Measurements from ENCODE around the gene SLC2A1.
A peak's percentile ranks its signal among the peaks of the same experiment; 100 is the strongest.

The SLC2A1 gene

DNA sequence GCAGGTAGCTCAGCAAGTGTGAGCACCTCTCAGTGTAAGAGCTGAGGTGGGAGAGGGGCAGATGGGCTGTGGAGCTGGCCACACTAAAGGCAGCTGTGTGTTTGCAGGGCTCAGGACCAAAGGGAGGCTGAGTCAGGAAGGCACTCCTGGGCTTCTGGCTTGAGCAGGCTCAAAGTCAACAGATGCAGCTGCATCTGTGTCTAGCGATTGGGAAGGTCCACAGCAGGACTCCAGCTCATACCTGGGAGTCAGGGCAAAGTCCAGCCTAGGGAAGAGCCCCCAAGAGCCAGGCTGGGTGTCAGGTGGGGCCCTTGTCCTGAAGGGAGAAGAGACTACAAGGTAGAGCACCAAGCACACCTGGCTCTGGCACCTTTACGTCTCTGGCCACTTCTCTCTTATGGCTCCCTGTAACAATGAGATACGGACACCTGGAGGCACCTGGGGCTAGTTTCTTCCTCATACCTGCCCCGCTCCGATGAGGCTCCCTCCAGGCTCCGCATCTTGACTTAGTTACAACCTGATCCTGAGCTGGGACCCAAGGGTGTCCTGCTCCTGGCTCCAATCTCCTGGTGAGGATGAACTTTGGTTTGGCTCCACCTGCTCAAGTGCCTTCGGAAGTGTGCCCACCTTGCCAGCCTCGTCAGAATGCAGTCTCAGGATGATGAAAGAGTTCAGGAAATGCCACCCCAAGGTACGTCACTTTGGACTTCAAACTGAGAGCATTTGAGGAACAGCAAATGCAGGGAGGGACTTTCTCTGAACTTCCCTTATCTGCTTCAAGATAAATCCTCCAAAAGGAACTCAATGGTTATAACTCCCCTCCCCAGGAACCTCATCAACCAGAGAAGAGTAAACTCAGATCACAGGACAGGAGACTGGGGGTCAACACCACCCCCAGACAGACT lies 21.5 kb upstream of the SLC2A1 start:
- no peak for DNase-seq (ENCODE audit: low spot score)

DNA sequence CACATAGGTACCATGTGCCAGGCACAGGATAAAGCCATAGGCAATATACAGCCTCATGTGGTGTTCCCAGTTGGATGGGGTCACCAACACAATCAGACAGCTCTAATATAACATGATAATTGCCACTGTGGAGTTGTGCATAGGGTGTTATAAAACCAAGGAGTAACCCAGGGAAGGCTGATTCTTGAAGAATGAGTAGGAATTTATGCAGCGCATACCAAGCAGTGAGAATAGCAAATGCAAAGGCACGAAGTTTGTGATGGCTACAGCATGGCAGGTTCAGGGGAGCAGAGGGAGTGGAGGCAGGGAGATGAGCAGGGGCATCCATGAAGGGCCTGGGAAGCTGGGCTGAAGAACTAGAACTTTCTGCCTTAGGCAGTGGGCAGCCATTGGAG lies 20.4 kb upstream of the SLC2A1 start:
- no peak for DNase-seq (ENCODE audit: low spot score)

DNA sequence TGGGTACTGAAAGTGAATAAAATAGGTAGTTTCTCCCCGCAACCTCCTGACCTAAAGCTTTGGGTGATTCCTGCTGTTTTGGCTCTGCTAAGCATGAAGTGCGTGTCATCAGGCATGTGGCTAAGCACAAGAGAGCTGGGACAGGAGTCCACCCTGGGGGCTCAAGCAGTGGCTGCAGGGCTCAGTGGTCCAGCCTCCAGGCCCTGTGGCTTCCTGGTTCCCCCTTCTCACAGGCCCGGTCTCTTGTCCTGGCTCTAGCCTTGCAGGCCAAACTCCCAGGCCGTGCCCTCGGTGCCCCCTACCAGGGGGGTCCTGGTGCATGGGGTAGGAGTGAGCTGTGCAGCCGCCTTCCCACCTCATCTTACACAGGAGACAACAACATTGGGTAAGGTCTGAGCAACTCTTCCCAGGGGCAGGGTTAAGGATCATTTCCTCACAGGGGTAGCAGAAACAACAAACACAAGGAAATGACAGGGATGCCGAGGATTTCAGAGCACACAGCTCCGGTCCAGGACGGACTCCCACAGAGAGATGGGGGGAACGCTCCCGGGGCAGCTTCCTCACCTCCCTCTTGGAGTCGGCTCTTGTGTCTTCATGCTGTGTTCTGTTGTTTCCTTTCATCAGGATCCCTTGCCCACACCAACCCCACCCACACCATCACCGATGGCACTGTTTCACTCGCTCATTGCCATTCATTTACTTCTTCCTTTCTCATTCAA lies 19.8 kb upstream of the SLC2A1 start:
- no peak for DNase-seq (ENCODE audit: low spot score)

DNA sequence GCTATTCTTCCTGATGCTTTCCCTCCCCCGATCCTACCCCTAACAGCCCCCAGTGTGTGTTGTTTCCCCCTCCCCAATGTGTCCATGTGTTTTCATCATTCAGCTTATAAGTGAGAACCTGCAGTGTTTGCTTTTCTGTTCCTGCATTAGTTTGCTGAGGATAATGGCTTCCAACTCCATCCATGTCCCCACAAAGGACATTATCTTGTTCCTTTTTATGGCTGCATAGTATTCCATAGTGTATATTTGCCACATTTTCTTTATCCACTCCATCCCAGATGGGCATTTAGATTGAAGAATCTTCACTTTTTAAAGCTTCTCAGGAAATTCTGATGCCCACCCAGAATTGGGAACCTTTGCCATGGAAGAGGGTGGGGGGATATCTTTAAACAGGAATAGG lies 19.0 kb upstream of the SLC2A1 start:
- DNase-seq (ENCODE audit: low spot score): no peak

DNA sequence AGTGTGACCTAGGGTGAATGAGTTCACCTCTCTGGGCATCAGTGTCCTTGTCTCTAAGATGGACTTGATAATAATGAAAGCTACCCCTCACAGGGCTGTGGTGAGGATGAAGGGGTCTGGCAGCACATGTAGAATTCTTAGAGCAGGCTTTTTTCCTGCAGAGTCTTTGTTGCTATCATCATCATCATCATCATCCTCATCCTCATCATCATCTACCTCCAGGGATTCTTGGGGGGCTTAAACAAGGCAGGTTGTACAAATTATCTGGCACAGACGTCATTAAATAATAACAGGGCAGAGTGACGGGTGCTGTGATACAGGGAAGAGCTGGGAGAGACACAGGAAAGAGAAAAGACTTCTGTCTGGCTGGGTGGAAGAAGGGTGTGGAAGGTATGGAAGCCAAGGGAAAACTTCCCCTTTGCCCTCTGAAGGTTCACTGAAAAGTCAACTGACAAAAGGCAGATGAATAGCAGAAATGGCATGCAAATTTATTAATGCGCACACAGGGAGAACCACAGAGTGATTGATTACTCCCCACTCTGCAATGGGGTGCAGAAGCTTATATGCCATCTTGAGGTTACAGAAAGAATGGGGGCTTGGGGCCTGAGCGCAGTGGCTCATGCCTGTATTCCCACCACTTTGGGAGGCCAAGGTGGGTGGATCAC lies 17.0 kb upstream of the SLC2A1 start:
- no peak for DNase-seq (ENCODE audit: low spot score)

DNA sequence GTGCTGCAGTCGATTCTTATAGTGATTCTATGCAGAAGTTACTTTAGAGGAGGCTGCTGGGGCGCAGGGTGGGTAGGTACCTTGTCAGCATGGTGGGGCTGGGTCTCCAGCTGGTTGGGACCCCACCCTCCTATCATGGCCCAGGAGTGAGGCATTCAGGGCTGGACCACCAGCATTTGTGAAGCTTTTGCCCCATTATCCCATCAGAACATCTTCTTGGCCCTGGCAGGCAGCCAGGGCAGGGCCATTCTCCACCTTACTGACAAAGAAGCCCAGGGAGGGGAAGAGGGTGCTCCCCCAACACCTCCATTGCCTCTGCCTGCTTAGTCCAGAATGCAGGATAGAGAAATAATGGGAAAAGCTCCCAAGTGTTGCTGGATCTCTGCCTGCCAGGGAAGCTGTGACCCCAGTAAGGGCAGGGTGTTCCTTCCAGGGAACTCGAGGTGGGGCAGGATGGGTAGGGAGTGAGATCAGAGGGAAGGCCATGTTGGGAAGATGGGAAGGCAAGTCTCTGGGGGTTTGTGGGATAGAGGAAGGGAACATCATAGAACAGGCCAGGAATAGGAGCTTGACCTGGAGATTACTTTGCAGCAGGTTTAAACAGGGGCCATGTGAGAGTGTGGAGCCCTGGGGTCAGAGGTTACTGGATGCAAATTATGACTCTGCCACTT lies 16.2 kb upstream of the SLC2A1 start:
- DNase-seq (ENCODE audit: low spot score): no peak

DNA sequence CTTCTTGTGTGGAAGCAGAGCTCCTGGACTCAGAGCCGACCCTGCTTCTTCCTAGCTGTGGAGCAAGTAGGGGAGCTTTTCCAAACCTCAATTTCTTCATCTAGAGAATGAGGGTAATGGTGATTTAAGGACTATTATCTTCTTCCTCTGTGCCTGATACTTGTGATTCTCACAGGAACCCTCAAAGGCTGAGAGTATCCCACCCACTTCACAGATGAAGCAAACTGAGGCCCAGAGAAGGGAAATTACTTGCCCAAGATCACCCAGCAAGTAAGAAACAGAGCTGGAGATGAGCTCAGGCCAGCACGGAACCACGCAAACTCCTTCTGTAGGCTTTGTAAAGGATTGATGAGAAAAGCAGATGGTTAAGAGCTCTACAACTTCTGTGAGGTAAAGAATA lies 15.1 kb upstream of the SLC2A1 start:
- no peak for DNase-seq (ENCODE audit: low spot score)

DNA sequence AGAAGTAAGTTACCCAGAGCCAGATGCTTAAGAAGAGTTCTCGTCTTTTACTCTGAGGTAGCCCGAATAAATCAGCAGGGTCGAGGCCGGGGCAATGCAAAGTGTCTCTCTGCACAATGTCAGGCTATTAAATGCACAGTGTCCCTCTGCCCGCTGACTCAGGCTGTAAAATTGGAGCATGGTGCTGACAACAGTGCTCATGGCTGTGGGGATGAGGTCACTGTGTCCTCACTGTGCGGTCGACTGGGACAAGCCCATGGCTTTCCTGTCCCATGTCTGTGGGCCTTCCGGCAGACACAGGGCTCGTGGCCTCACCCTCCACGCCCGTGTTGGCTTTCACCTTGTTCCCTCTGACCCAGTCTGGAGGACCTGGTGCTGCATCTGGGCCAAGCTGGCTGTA lies 14.6 kb upstream of the SLC2A1 start:
- no peak for DNase-seq (ENCODE audit: low spot score)

DNA sequence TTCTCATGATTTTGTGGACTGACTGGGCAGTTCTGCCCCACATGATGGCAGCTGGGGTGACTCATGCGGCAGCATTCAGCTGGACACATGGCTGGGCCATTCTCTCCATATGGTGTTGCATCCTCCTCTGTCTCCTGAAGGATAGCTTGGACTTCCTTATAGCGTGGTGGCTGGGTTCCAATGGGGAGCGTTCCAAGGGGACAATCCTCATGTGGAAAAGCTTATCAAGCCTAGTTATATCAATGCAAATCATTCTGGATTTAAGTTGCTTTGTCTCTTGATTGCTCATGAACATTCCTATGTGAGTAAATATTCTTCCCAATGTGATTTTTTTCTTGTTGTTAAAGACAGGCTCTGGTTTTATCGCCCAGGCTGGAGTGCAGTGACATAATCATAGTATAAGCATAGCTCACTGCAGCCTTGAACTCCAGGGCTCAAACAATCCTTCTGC lies 13.2 kb upstream of the SLC2A1 start:
- DNase-seq (ENCODE audit: low spot score): no peak

DNA sequence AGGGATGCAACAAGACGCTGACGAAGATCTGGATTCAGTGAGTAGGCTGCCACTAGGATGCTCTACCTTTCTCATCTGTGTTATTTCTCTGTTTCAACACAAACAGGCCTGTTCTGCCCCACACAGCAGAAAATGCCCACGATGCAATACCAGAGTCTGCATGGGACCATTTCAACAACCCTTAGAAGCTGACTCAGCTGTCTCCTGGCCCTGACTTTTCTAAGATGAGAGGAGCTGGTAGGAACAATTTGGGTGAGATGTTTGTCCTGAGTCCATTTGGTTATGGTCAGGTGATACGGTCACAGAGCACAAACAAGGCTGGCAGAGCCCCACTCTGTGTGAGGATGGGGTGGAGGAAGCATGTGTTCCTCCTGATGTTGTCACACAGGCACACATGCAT lies 11.5 kb upstream of the SLC2A1 start:
- DNase-seq (ENCODE audit: low spot score): no peak

DNA sequence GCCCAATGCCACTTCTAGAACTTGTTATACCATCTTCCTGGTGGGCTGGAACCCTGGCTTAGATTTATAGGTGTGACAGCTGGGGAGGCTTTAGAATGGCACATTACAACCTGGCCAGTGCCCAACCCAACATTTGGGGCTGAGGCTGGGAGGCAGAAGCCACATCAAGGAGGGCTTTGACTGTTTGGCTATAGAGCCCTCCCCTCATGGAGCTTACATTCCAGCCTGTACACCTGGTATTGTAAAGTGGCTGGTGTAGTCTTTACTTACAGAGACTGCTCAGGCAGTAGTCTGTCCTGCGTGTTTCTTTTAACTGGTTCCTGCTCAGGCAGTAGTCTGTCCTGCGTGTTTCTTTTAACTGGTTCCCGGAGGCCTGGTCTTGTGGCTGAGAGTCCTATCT lies 10.0 kb upstream of the SLC2A1 start:
- DNase-seq (ENCODE audit: low spot score): no peak

DNA sequence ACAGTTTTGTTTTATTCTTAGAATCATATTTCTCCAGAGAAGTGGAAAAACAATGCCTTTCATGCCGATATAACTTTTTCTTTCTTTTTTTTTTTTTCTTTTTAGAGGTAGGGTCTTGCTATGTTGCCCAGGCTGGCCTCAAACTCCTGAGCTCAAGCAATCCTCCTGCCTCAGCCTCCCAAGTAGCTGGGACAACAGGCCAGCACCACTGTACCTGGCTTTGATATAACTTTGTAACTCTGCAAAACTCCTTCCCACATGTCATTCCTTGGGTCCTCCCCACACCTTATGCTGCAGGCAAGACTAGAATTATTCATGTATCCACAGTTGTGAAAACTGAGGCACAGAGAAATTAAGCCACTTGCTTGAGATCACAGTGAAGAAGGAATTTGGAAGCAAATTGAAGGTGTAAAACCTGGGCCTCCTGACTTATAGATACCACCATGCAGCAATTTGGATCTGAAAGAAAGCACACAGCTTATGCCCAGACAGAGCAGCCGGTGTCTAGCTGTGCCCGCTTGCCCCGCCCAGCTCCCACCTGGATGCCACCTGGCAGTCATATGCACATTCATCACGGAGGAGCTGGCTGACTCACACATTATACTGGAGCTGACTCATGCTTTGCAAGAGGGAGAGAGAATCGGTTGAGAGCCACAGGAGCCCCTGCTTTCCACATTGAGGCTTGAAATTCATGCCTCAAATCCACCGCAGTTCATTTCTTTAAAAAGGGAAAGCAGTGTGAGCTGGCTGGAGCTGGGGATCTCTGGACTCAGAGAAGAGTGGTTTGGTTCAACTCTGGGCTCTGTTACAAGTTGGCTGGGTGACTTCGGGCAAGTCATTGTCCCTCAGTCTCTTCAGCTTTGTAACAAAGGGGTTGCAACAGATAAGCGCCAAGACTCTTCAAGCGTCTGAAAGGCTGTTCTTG lies 8.3 kb upstream of the SLC2A1 start:
- DNase-seq (ENCODE audit: low spot score): peak; percentile 29

DNA sequence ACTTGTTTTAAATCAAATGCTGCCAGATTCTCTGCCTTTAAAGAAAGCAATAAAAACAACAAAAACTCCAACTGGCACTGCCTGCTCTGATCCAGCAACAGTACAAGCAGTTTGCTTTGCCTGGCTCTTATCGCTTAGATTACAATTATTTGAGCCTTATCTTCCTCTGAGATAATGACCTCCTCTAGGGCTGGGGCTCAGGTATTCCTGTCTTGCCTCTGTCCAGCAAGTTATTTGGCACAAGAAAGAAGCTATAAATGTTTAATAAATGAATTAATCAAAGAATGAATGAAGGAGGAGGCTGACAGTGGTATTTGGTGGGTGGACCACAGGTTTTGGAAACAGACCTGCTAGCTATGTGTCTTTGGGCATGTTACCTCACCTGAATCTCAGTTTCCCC lies 6.7 kb upstream of the SLC2A1 start:
- no peak for DNase-seq (ENCODE audit: low spot score)

DNA sequence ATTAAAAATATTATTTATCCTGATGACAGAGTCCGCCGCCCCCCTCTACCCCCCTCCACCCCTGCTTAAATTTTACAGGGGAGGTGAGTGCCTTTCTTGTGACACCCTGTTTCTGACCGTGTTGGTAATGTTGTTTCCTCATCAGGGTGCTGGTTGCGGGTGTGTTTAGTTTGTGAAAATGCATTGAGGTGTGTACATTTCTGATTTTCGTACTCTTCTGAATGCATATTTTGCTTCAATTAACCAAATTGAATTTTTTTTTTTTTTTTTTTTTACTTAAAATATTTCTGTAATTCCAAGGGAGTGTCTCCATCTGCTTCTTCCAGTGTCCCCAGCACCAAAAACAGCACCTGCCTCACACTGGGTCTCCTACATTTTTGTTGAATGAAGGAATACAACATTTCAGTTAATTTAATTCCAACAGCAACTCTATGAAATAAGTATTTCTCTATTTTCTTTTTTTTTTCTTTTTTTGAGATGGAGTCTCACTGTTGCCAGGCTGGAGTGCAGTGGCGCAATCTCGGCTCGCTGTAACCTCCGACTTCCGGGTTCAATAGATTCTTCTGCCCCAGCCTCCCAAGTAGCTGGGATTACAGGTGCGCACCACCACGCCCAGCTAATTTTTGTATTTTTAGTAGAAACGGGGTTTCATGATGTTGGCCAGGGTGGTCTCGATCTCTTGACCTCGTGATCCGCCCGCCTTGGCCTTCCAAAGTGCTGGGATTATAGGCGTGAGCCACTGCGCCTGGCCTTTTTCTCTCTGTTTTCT lies 5.6 kb upstream of the SLC2A1 start:
- DNase-seq (ENCODE audit: low spot score): no peak

DNA sequence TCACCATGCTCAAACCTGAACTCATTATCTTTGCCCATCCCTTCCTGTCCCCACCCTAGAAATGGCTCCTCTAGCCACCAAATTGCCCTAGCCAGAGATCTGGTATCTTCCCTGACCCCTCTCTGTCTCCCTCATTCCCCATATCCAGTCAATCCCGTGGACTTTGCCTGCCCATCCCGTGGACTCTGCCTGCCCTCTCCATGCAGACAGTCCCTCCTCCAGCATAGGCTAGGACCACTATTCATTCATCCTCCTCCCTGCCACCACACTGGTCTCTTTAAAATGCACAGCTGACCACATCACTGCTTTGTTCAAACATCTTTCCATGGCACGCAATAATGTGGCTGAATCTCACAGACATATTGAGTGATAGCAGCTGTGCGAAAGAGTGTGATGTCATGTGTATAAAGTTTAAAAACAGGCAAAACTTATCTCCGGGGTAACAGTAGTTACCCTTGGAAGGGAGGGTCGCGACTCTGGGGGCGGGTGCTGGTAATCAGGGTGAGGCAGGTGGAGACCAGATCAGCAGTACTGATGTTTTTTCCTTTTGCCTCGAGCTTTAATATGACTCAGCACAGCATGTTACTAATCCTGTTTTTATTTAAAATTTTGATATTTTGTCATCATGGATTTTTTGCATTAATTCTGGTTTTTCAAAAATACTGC lies 4.8 kb upstream of the SLC2A1 start:
- no peak for DNase-seq (ENCODE audit: low spot score)

DNA sequence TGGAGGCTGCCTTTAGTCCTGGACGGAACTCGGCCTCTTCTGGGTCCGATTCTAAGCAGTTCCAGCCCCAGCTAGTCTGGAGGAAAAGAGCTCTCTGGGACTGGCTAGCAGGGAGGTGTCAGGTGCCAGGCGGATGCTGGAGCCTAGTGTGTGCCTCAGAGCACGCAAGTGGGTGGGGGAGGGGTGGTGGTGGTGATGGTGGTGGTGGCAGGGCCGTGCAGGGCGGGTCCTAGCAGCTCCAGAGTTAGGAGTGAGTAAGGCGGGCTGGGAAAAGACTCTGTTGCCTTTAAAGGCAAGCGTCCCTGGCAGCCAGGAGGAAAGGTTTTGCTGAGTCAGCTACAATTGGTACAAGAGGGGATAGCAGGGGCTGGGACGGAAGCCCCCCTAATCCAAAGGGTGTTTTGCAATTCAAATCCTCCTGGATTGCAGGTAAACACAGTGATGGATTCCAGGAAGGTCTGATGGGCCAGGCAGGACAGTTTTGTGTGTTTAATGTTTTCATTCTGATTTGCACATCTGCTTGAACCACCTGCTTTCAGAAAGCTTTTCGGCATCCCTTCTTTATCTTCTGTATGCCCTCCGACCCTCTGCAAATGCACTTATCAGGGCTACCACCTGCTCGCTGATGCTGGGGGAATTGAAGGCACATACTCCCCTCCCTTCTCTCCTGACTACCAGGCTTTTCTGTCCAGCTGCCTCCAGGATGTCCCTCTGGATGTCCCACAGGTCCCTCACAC lies 4.1 kb upstream of the SLC2A1 start:
- no peak for DNase-seq (ENCODE audit: low spot score)

DNA sequence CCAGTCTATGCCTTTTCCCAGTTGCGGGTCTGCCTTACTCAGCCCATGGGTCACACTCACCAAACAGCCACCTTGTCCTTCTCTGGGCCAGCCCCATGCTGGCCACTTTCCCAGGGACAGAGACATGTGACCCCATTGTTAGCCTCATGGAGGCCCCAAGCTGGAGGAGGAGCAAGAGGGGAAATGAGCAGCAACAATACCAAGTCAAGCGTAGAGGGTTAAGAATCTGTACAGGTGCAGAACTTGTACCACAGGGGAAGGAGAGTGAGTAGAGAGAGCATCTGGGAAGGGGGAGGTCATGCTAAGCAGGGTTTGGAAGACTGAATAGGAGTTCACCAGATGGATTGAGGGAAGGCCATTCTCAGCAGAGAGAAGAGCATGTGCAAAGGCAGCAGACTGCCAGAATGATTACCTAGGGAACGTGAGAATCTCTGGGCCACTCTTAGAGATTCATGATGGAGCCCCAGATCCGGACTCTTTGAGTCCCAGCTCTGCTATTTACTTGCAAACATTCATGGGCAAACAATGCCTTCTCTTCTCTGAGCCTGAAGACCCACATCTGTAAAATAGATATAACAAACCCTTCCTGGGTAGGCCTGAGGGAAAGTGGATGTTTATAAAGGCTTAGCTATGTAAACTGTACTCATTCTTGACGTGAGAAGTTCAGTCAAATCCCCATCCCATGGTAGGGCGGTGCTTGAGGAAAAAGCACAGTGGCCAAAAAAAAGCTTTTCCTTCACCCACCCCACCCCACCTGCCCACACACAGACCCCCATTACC lies 2.8 kb upstream of the SLC2A1 start:
- no peak for DNase-seq (ENCODE audit: low spot score)

DNA sequence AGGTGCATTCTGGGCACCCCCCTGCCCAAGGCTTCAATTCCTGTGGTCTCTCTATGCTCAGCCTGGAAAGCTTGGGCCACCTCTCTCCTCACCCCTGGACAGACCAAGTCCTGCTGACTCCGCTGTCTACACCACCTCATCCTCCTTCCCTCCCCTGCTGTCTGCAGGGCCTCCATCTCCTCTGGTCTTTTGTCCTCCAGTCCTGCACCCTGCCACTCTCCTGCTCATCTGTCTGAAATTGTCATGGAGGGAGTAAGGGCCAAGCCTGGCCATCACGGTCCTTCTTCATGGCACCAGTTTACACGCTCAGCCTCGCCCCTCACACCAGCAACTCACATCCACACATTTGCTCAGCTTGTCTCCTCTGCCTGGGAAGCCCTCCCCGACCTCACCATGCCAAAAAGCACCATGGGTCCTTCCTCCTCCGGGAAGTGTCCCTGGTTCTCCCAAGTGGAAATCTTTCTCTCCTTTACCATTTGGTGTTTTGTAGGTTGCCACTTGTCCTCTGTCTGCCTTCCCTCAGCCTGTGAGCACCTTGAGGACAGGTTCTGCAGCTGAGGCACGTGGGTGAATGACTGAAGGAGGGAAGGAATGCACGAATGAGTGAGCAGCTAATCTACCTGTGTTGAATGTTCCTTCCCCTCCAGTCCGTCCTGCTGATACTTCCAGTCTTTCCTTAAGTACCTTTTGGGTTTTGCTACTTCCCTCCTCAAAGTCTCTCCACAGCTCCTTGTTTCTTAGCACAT lies 2.1 kb upstream of the SLC2A1 start:
- no peak for DNase-seq (ENCODE audit: low spot score)

Measured in CD4-positive, alpha-beta T cell treated with Interleukin-2 at 100 ng/mL for 4 hours (primary cell).